ENCODE data around the gene ARHGEF28. TPM values are rescaled to one million over a fixed set of nuclear protein-coding genes. Genes with fewer than 3 reads are reported as not detected.

ARHGEF28 gene
- total RNA-seq, 1 experiment from 2014 or later = 6.1 TPM

DNA sequence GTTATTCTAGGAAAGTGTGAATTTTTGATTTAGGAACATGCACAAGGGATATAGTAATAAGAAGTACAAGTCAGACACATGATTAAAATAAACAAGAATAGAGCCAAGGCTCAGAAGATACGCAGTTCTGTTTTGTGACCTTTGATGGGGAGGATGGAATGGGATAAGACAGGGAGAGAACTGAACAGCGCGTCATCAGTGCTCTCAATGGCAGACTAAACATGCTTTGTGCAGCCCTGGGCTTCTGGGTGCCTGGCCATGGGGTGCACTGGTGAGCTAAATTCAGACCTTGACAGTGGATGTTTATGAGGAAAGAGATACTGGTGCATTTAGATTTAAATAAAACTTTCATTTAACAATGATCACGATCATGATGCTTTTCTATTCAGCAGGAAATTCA, 309.7 kb downstream of the ARHGEF28 start:
- ChIA-PET RAD21 (ENCODE audit: low non-redundant PET in 1 of 2, low total read pairs in 2 of 2, uncharacterized antibody in 2 of 2, unreplicated experiment in 2 of 2) (no interaction called here), POLR2A (no interaction called here), CTCF (no interaction called here)
- H4K20me1 ChIP-seq (ENCODE audit: insufficient read depth) = no peaks in the 10 kb centered on the region
- H2AFZ ChIP-seq (ENCODE audit: low read depth, low read length, poor library complexity, severe bottlenecking) = no peak overlapping the region
- H3K9ac ChIP-seq (ENCODE audit: low read length) = no peak overlapping the region
- BruUV-seq (replicated peaks) = no TSS peak
- no peaks in the 10 kb centered on the region for H3K36me3 ChIP-seq (ENCODE audit: control insufficient read depth in 1 of 2, insufficient read depth in 2 of 2, low read length in 2 of 2)
- H3K4me3 ChIP-seq (replicated peaks in 1 of 2; ENCODE audit: low read depth in 1 of 2, low read length in 2 of 2) = no peak overlapping the region
- no peaks in the 10 kb centered on the region for H3K9me2 ChIP-seq (ENCODE audit: insufficient read depth)
- ATAC-seq = no peak
- no peak for DNase-seq (ENCODE audit: low read depth, low spot score)
- H3K4me1 ChIP-seq (ENCODE audit: control insufficient read depth in 1 of 2, insufficient read depth in 2 of 2, low read length in 2 of 2) = peaks cover 9 to 26% of the 10 kb centered on the region in 2 experiments; a peak in 3 of 4 replicates
- no peaks in the 10 kb centered on the region for H3K79me2 ChIP-seq (ENCODE audit: insufficient read depth, low read length)
- H3K27ac ChIP-seq (ENCODE audit: low read depth, low read length) = no peak overlapping the region
- intact Hi-C loops (cut with micrococcal nuclease) = no loop called here
- H3K4me2 ChIP-seq (ENCODE audit: low read length) = no peak overlapping the region
- no peak for TF ChIP-seq EZH2 (IDR thresholded peaks at IDR 0.05)
- no peaks in the 10 kb centered on the region for H3K27me3 ChIP-seq (ENCODE audit: insufficient read depth, low read length)
- no peaks in the 10 kb centered on the region for H3K9me3 ChIP-seq (ENCODE audit: control insufficient read depth in 1 of 2, insufficient read depth in 1 of 2, low read depth in 1 of 2, low read length in 2 of 2)

DNA sequence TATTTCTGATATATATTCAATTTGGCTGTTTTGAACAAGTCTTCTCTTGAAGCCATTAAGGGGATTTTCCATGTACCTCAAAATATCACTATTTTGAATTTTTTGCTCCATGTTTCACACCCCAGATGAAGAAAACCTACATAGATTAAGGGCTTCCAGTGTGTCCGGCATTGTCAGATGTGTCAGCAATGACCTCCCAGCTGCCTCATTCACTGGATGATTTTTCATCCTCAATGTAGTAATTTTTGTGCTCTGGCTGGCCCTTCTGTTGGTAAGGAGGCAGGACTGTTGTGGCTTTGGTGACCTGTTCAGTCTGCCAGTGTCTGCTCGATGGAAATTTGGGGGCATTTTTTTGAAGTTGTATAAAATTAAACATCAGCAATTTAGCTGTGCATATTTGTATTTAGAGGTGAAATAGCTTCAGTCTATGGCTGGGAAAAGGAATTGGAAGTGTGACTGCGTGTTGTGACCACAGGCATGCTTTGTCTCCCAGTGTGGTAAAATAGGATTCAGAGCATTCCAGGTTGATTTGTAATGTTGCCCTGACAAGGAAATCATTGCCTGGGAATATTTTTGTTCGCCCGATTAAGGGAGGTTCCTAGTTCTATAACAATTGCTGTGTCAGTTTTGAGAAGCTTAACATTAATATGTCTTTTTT, 312.4 kb downstream of the ARHGEF28 start:
- Histone ChIP-seq H3K79me2 (ENCODE audit: insufficient read depth, low read length) (no peaks in the 10 kb centered on the region), H3K4me3 (replicated peaks in 1 of 2; ENCODE audit: low read depth in 1 of 2, low read length in 2 of 2) (peak overlapping the region in 1 of 2 experiments; percentile 1; a peak in 2 of 4 replicates), H3K9me3 (ENCODE audit: control insufficient read depth in 1 of 2, insufficient read depth in 1 of 2, low read depth in 1 of 2, low read length in 2 of 2) (peaks cover 0 to 2% of the 10 kb centered on the region in 2 experiments; a peak in 1 of 4 replicates), H3K4me2 (ENCODE audit: low read length) (peak overlapping the region; percentile 52), H3K36me3 (ENCODE audit: control insufficient read depth in 1 of 2, insufficient read depth in 2 of 2, low read length in 2 of 2) (no peaks in the 10 kb centered on the region), H3K9ac (ENCODE audit: low read length) (no peak overlapping the region), H4K20me1 (ENCODE audit: insufficient read depth) (no peaks in the 10 kb centered on the region), H3K27ac (ENCODE audit: low read depth, low read length) (peak overlapping the region; percentile 23; the same call in 1 of the 2 replicates), H3K27me3 (ENCODE audit: insufficient read depth, low read length) (no peaks in the 10 kb centered on the region), H3K4me1 (ENCODE audit: control insufficient read depth in 1 of 2, insufficient read depth in 2 of 2, low read length in 2 of 2) (peaks cover 9 to 26% of the 10 kb centered on the region in 2 experiments; a peak in 3 of 4 replicates), H3K9me2 (ENCODE audit: insufficient read depth) (no peaks in the 10 kb centered on the region), H2AFZ (ENCODE audit: low read depth, low read length, poor library complexity, severe bottlenecking) (peak overlapping the region; percentile 44)
- ChIA-PET POLR2A (no interaction called here), RAD21 (ENCODE audit: low non-redundant PET in 1 of 2, low total read pairs in 2 of 2, uncharacterized antibody in 2 of 2, unreplicated experiment in 2 of 2) (interaction anchor here in 1 of 2 experiments (1.2 kb wide), 1 partner anchor 36 kb away, joined by 3 read pairs; no protein-coding TSS in a partner anchor), CTCF (interaction anchor here (0.9 kb wide), 1 partner anchor 36 kb away, joined by 3 read pairs; no protein-coding TSS in a partner anchor)
- BruUV-seq (replicated peaks) = no TSS peak
- no peak for TF ChIP-seq YY1 (IDR thresholded peaks at IDR 0.05; ENCODE audit: extremely low read depth, insufficient replicate concordance, low read depth, low read length)
- peak; percentile 29; the same call in 1 of the 2 replicates for TF ChIP-seq FOSL1 (IDR thresholded peaks at IDR 0.05; ENCODE audit: low read depth)
- peak; percentile 44; the same call in 1 of the 2 replicates for TF ChIP-seq CBX3 (IDR thresholded peaks at IDR 0.05; ENCODE audit: low read depth)
- TF ChIP-seq JUND (IDR thresholded peaks at IDR 0.05) = 0 out of 2 replicates have a peak, but pooled peaks have one; percentile 25
- TF ChIP-seq SP1 (IDR thresholded peaks at IDR 0.05; ENCODE audit: low read depth) = 0 out of 2 replicates have a peak, but pooled peaks have one; percentile 22
- no peak for TF ChIP-seq RAD21 (IDR thresholded peaks at IDR 0.05; ENCODE audit: low read depth)
- no peak for TF ChIP-seq EZH2phosphoT487 (IDR thresholded peaks at IDR 0.05; ENCODE audit: borderline replicate concordance)
- no peak for TF ChIP-seq ZNF274 (IDR thresholded peaks at IDR 0.05; ENCODE audit: low read depth, low read length)
- peak; percentile 51 for DNase-seq (ENCODE audit: low read depth, low spot score)
- intact Hi-C loops (cut with micrococcal nuclease) = no loop called here
- peak; percentile 89 for ATAC-seq
